Right lobe of liver (tissue), 4 donors: ENCODE data around the gene CHD2.

ENCODE experiments used
- CTCF ChIP-seq, 4 donors: fragments of 200-600 bp in 3 of 4; fragments of 450-650 bp in 1 of 4; IDR thresholded peaks; one replicate each; pipeline versions ENCODE4 v1.5.1 to v1.8.0; 2016 to 2022; ENCODE audit warnings: antibody characterized with exemption in 4 of 4, mild to moderate bottlenecking in 2 of 4
- POLR2A ChIP-seq: fragments of 450-650 bp; IDR thresholded peaks from one replicate; pipeline ENCODE4 v1.6.1; 2017; ENCODE audit warnings: antibody characterized with exemption, mild to moderate bottlenecking
- donor health status: DM: no; HTN: no; CAD: no.
- donor health status: DM: no; HTN: no; CAD: no.
- donor health status: DM: no; HTN: yes; CAD: no.

DNA sequence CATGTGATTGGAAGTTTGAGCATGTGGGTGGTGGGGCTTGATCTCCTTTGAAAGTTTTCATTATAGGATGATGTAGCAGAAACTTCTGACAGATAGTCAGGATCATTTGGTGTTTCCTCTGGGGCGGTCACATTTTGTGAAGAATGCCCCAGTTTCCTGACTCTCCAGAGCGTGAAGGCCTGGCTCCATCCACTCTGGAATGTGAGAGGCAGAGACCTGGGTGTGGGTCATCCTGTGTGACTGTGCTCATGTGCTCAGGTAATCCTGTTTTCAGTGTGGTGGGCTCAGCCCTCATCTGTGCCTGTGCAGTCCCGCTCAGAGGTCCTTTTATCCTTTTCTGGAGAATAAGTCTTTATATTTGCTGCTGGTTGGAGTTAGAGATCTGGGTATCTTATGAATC is 107.9 kb downstream of the CHD2 start:
- no peak for TF ChIP-seq CTCF (IDR thresholded peaks at IDR 0.05)
- TF ChIP-seq POLR2A: no peak
